Measurements from ENCODE around the gene PRDM10. TPM values are rescaled to one million over a fixed set of nuclear protein-coding genes. Genes with fewer than 3 reads are reported as not detected.

Gene PRDM10
- total and polyA plus RNA-seq, 7 experiments from 2014 or later = 2.5 to 16.3 (median 13.4) TPM

DNA sequence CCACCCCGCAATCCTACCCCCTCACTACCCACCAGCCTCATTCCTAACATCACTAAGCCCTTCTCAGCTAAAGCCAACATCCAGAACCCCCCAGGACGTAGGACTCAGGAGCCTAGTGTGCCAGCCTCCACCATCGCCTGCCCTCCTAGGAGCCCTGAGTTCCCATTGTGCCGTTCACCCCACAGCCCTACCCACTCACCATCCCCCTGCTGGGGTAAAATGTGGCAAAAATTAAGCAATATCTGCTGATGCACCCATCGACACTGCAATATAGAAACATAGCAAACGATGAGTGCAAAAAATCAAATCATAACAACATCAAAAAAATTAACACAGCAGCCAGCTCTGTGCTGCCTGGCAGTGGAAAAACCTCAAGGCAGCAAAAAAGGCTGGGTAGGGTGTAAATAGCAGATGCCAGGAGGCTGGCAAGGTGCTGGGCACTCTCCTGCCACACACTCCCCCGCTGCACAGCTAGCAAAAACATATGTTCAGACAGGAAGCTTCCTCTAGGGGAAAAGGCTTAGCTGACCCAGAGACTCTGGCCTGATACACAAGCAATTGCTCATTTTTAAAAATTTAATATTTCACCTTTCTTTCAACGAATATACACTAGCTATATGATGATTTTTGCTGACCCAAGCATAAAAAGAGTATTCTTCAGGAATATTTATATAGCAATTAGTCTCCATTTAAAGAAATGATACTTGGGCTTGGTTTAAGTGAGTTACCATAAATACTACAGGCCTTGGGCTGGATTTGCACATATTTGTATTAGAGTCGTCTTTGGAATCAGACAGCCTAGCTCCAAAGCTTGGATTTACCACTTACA is 33.8 kb downstream of the PRDM10 start:
- ATAC-seq (no peak), DNase-seq (no peak)
- intact Hi-C loops (cut with micrococcal nuclease) = no loop called here
- Histone ChIP-seq H3K36me3 (ENCODE audit: control insufficient read depth in 2 of 3, insufficient read depth in 3 of 3, low read length in 3 of 3) (no peaks in the 10 kb centered on the region), H3K4me1 (ENCODE audit: control insufficient read depth in 2 of 2, insufficient read depth in 2 of 2, low read length in 2 of 2) (no peaks in the 10 kb centered on the region), H3K27ac (ENCODE audit: low read depth, low read length) (no peak overlapping the region), H3K4me3 (ENCODE audit: low read length) (no peak overlapping the region), H3K9me3 (ENCODE audit: control insufficient read depth in 2 of 3, low read length in 3 of 3) (no peaks in the 10 kb centered on the region), H3K27me3 (ENCODE audit: control insufficient read depth in 2 of 2, insufficient read depth in 2 of 2, low read length in 2 of 2) (no peaks in the 10 kb centered on the region)
- Mint-ChIP-seq H3K36me3 (peaks cover 0 to 18% (median 9%) of the 10 kb centered on the region in 5 donors), H3K4me1 (peaks cover 0 to 21% (median 4%) of the 10 kb centered on the region in 7 donors), H3K27ac (no peak overlapping the region), H3K4me3 (no peak overlapping the region), H3K27me3 (no peaks in the 10 kb centered on the region), H3K9me3 (no peaks in the 10 kb centered on the region)
- POLR2A ChIA-PET = no interaction called here
- CTCF ChIA-PET = no interaction called here

DNA sequence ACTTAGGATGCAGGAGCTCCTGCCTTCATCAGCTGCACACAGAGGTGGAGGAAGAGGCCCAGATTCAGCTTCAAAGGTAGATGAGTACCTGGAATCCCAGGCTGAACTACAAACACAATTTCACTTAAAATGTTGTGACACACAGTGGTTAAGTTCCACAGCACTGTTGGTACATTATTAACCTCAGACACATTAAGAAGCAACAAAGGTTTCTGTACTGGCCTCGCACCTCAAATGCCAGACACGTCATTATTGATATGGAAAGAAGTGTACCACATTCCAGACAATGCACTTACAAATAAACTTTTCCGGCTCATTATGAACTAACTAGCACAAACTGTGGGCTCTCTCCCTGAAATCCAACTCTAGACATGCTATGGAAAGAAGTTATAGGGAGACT is 34.6 kb downstream of the PRDM10 start:
- Mint-ChIP-seq H3K4me1 (peaks cover 0 to 22% (median 4%) of the 10 kb centered on the region in 7 donors), H3K27me3 (no peaks in the 10 kb centered on the region), H3K4me3 (no peak overlapping the region), H3K9me3 (no peaks in the 10 kb centered on the region), H3K36me3 (peaks cover 0 to 26% (median 9%) of the 10 kb centered on the region in 5 donors), H3K27ac (no peak overlapping the region)
- no peaks in the 10 kb centered on the region for H3K9me3 ChIP-seq (ENCODE audit: control insufficient read depth in 2 of 3, low read length in 3 of 3)
- intact Hi-C loops (cut with micrococcal nuclease) = no loop called here
- H3K36me3 ChIP-seq (ENCODE audit: control insufficient read depth in 2 of 3, insufficient read depth in 3 of 3, low read length in 3 of 3) = no peaks in the 10 kb centered on the region
- ChIA-PET POLR2A (no interaction called here), CTCF (no interaction called here)
- no peaks in the 10 kb centered on the region for H3K27me3 ChIP-seq (ENCODE audit: control insufficient read depth in 2 of 2, insufficient read depth in 2 of 2, low read length in 2 of 2)
- DNase-seq (no peak), ATAC-seq (no peak)
- no peaks in the 10 kb centered on the region for H3K4me1 ChIP-seq (ENCODE audit: control insufficient read depth in 2 of 2, insufficient read depth in 2 of 2, low read length in 2 of 2)
- no peak overlapping the region for H3K27ac ChIP-seq (ENCODE audit: low read depth, low read length)
- no peak overlapping the region for H3K4me3 ChIP-seq (ENCODE audit: low read length)

DNA sequence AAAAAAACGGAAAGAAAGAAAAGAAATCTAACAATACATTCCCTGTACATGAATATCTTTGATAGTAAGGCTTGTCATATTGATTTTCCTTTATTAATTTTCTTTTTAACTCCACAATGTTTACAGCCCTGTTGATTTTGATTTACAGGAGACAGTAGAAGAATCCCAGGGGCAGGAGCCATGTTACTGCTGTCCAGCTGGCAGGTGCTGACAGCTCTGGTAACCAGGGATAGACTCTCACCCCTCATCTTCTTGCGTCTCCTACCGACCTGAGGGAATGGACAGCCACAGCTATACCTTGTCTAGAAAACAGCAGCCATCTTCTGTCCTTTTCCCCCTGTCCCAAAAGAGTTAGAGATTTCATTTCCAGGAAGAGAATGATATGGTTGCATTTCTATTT is 37.4 kb downstream of the PRDM10 start:
- no peaks in the 10 kb centered on the region for H3K27me3 Mint-ChIP-seq
- no peaks in the 10 kb centered on the region for H3K9me3 Mint-ChIP-seq
- no peaks in the 10 kb centered on the region for H3K9me3 ChIP-seq (ENCODE audit: control insufficient read depth in 2 of 3, low read length in 3 of 3)
- no peaks in the 10 kb centered on the region for H3K4me1 ChIP-seq (ENCODE audit: control insufficient read depth in 2 of 2, insufficient read depth in 2 of 2, low read length in 2 of 2)
- H3K4me3 Mint-ChIP-seq = no peak overlapping the region
- peaks cover 0 to 22% (median 6%) of the 10 kb centered on the region in 7 donors for H3K4me1 Mint-ChIP-seq
- peak overlapping the region in 1 of 9 donors; percentile 51 for H3K27ac Mint-ChIP-seq
- POLR2A ChIA-PET = no interaction called here
- ATAC-seq (no peak), DNase-seq (no peak)
- no peak overlapping the region for H3K4me3 ChIP-seq (ENCODE audit: low read length)
- peaks cover 0 to 30% (median 12%) of the 10 kb centered on the region in 5 donors for H3K36me3 Mint-ChIP-seq
- H3K27me3 ChIP-seq (ENCODE audit: control insufficient read depth in 2 of 2, insufficient read depth in 2 of 2, low read length in 2 of 2) = no peaks in the 10 kb centered on the region
- no peak overlapping the region for H3K27ac ChIP-seq (ENCODE audit: low read depth, low read length)
- CTCF ChIA-PET = no interaction called here
- H3K36me3 ChIP-seq (ENCODE audit: control insufficient read depth in 2 of 3, insufficient read depth in 3 of 3, low read length in 3 of 3) = peaks cover 0 to 6% (median 0%) of the 10 kb centered on the region in 3 experiments
- intact Hi-C loops (cut with micrococcal nuclease) = no loop called here

DNA sequence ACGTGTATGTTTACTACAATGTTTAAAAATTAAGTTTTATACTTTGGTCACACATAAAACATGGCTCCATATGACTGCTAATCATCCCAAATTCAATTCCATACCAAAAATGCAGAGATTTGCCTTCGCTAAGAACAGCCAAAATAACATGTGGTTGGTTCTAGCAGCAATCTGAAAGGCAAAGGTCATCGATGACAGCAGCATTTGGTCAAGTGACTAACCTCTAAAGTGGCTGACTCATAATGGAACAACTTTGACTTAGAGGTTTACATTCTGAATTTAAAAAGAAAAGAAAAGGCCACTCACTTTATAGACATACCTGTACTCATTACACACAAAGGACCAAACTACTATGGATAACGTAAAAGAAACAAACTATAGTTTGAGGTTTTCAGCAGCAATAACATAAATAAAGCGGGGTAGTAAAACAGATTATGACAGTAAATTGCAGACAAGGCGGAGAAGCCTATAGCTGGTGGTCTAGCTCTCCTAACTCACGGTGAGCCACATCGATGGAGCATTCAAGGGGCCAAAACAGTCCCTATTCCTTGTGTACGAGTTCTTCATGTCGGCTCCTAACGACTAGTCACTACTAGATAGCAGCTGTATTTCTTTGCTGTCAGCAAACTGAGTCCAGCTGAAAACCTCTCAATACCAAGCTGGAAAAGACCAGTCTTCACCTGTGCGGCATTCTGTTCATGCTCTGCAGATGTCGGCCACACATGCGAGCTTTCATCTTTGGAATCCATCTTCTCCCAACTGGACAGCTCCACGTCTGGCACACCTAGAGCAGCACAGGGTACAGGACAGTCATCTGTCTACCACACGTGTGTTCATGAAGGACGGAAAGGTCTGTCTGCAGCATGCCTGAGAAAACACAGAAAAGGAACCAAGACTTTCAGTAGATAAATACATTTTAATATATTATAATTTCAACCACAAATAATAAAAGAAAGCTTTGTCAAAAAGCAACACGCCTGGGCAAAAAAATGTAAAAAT is 42.1 kb downstream of the PRDM10 start:
- H3K4me3 ChIP-seq (ENCODE audit: low read length) = no peak overlapping the region
- Mint-ChIP-seq H3K36me3 (peaks cover 4 to 46% (median 19%) of the 10 kb centered on the region in 5 donors), H3K9me3 (no peaks in the 10 kb centered on the region), H3K27me3 (no peaks in the 10 kb centered on the region), H3K4me3 (no peak overlapping the region), H3K27ac (no peak overlapping the region), H3K4me1 (peaks cover 0 to 10% (median 3%) of the 10 kb centered on the region in 7 donors)
- H3K9me3 ChIP-seq (ENCODE audit: control insufficient read depth in 2 of 3, low read length in 3 of 3) = no peaks in the 10 kb centered on the region
- ChIA-PET CTCF (no interaction called here), POLR2A (no interaction called here)
- DNase-seq = no peak
- no peak for ATAC-seq
- H3K27ac ChIP-seq (ENCODE audit: low read depth, low read length) = no peak overlapping the region
- H3K36me3 ChIP-seq (ENCODE audit: control insufficient read depth in 2 of 3, insufficient read depth in 3 of 3, low read length in 3 of 3) = peaks cover 0 to 22% (median 0%) of the 10 kb centered on the region in 3 experiments
- H3K27me3 ChIP-seq (ENCODE audit: control insufficient read depth in 2 of 2, insufficient read depth in 2 of 2, low read length in 2 of 2) = no peaks in the 10 kb centered on the region
- intact Hi-C loops (cut with micrococcal nuclease) = no loop called here
- H3K4me1 ChIP-seq (ENCODE audit: control insufficient read depth in 2 of 2, insufficient read depth in 2 of 2, low read length in 2 of 2) = no peaks in the 10 kb centered on the region

DNA sequence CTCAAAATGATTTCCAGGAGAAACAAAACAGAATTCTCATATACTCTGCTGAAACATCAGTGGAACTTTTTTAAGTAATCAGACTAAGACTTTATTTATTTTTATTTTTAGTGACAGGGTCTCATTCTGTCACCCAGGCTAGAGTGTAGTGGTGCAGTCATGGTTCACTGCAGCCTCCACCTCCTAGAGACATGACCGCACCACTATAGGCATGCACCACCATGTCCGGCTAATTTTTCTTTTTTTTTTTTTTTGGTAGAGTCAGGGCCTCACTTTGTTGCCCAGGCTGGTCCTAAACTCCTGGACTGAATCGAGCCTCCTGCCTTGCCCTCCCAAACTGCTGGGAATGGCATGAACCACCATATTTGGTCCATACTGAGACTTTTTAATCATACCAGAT is 42.9 kb downstream of the PRDM10 start:
- no peak overlapping the region for H3K4me3 Mint-ChIP-seq

DNA sequence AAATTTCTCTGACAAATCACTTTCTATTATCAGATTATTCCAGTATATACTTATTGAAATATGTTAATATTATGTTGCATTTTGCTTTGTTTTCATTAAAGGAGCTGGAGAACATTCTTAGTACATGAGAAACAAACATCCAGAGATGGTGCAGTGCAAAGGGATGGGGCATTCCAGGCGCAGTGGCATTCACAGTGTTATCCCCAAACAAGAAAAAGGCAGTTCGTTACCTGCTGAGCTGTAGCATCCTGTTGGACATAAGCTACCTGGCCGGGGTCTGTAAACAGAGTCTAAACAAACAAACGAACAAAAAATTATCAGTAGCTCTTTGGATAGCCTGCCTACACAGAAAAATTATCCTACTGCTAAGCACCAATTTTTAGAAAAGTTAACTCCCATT is 47.4 kb downstream of the PRDM10 start:
- H3K4me1 ChIP-seq (ENCODE audit: control insufficient read depth in 2 of 2, insufficient read depth in 2 of 2, low read length in 2 of 2) = no peaks in the 10 kb centered on the region
- H3K27ac Mint-ChIP-seq = no peak overlapping the region
- ATAC-seq = no peak
- ChIA-PET CTCF (interaction anchor here (0.9 kb wide), 1 partner anchor 20 kb away, joined by 3 read pairs; no protein-coding TSS in a partner anchor), POLR2A (no interaction called here)
- no peaks in the 10 kb centered on the region for H3K9me3 ChIP-seq (ENCODE audit: control insufficient read depth in 2 of 3, low read length in 3 of 3)
- peaks cover 0 to 16% (median 0%) of the 10 kb centered on the region in 3 experiments for H3K36me3 ChIP-seq (ENCODE audit: control insufficient read depth in 2 of 3, insufficient read depth in 3 of 3, low read length in 3 of 3)
- DNase-seq = no peak
- no peak overlapping the region for H3K27ac ChIP-seq (ENCODE audit: low read depth, low read length)
- H3K4me3 Mint-ChIP-seq = no peak overlapping the region
- H3K9me3 Mint-ChIP-seq = no peaks in the 10 kb centered on the region
- H3K27me3 Mint-ChIP-seq = no peaks in the 10 kb centered on the region
- no peak overlapping the region for H3K4me3 ChIP-seq (ENCODE audit: low read length)
- peaks cover 4 to 42% (median 22%) of the 10 kb centered on the region in 5 donors for H3K36me3 Mint-ChIP-seq
- intact Hi-C loops (cut with micrococcal nuclease) = no loop called here
- H3K4me1 Mint-ChIP-seq = peaks cover 0 to 13% (median 0%) of the 10 kb centered on the region in 7 donors
- H3K27me3 ChIP-seq (ENCODE audit: control insufficient read depth in 2 of 2, insufficient read depth in 2 of 2, low read length in 2 of 2) = no peaks in the 10 kb centered on the region

More for the DNA sequence above, 42.9 kb downstream of the PRDM10 start:
- H3K27me3 ChIP-seq (ENCODE audit: control insufficient read depth in 2 of 2, insufficient read depth in 2 of 2, low read length in 2 of 2) = no peaks in the 10 kb centered on the region
- no peak for ATAC-seq
- no peaks in the 10 kb centered on the region for H3K4me1 ChIP-seq (ENCODE audit: control insufficient read depth in 2 of 2, insufficient read depth in 2 of 2, low read length in 2 of 2)
- Mint-ChIP-seq H3K9me3 (no peaks in the 10 kb centered on the region), H3K27ac (no peak overlapping the region), H3K27me3 (no peaks in the 10 kb centered on the region), H3K36me3 (peaks cover 4 to 52% (median 25%) of the 10 kb centered on the region in 5 donors), H3K4me1 (peaks cover 0 to 10% (median 3%) of the 10 kb centered on the region in 7 donors)
- no peaks in the 10 kb centered on the region for H3K9me3 ChIP-seq (ENCODE audit: control insufficient read depth in 2 of 3, low read length in 3 of 3)
- CTCF ChIA-PET = no interaction called here
- no peak for DNase-seq
- intact Hi-C loops (cut with micrococcal nuclease) = no loop called here
- POLR2A ChIA-PET = interaction anchor here (0.6 kb wide), 1 partner anchor 44 kb away, joined by 3 read pairs; no protein-coding TSS in a partner anchor
- peaks cover 0 to 22% (median 0%) of the 10 kb centered on the region in 3 experiments for H3K36me3 ChIP-seq (ENCODE audit: control insufficient read depth in 2 of 3, insufficient read depth in 3 of 3, low read length in 3 of 3)
- H3K4me3 ChIP-seq (ENCODE audit: low read length) = no peak overlapping the region
- no peak overlapping the region for H3K27ac ChIP-seq (ENCODE audit: low read depth, low read length)

Measured in naive thymus-derived CD4-positive, alpha-beta T cell (primary cell).